ENCODE results near the gene ZNF740.

Gene ZNF740

DNA sequence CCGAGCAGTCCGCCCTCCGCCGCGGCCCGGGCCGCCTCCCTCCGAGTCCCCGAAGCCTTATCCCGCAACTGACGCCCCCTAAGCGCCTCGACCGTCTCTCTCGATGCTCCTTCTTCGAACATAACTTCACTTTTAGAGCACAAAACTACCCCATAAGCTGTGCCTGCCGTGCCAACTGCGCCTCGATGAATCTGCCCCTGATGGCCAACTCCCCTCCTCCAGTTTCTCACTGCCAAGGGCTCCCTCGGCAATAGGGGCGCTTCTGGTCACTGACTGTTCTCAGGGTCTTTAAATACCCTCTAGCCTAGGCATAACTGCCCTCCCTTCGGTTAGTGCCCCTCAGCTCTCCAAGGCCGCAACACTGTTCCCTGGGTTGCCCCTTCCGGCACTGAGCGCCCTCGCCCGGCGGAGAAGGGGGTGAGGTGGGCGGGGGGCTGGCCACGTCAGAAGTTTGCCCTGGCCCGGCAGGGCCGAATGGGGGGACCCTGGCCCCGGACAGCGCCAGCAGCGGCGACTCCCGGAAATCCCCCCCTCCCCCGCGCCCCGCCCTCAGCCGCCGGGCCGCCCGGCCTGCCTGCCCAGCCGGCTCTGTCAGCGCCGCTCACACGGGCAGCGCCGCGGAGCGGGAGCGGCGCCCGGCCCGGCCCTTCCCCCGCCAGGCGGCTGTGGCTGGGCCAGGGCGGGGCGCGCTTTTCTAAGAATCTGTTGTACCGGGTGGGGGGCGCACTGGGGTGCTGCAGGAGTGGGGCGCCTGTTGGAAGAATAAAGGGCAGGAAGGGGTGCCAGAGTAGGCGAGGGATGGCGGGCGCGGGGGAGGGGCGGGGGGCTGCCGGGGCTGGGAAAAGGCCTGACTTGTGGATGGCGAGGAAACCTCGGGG is 40.9 kb downstream of the ZNF740 start:
- Histone ChIP-seq H3K27ac (peak overlapping the region; percentile 99), H3K4me1 (peaks cover 12% of the 10 kb centered on the region), H3K27me3 (ENCODE audit: control insufficient read depth, insufficient read depth, low read length) (no peaks in the 10 kb centered on the region), H3K36me3 (ENCODE audit: control insufficient read depth, insufficient read depth, low read length) (no peaks in the 10 kb centered on the region), H3K9ac (peak overlapping the region; percentile 88), H3K4me3 (ENCODE audit: low read depth, low read length) (peak overlapping the region; percentile 79), H3K79me2 (no peaks in the 10 kb centered on the region), H2AFZ (peak overlapping the region; percentile 90), H3K4me2 (ENCODE audit: low read length) (peak overlapping the region; percentile 100), H3K9me3 (ENCODE audit: control insufficient read depth, low read length) (no peaks in the 10 kb centered on the region)
- peak; percentile 39 for TF ChIP-seq CTCF (IDR thresholded peaks at IDR 0.05)

GRCh38 chr12:53222170-53222721 is 41.7 kb downstream of the ZNF740 start:
- H3K27ac ChIP-seq = no peak overlapping the region
- H3K9ac ChIP-seq = no peak overlapping the region
- no peaks in the 10 kb centered on the region for H3K36me3 ChIP-seq (ENCODE audit: control insufficient read depth, insufficient read depth, low read length)
- H3K79me2 ChIP-seq = no peaks in the 10 kb centered on the region
- peak overlapping the region; percentile 9 for H3K4me3 ChIP-seq (ENCODE audit: low read depth, low read length)
- peak overlapping the region; percentile 90 for H2AFZ ChIP-seq
- H3K27me3 ChIP-seq (ENCODE audit: control insufficient read depth, insufficient read depth, low read length) = no peaks in the 10 kb centered on the region
- peaks cover 12% of the 10 kb centered on the region for H3K4me1 ChIP-seq
- H3K9me3 ChIP-seq (ENCODE audit: control insufficient read depth, low read length) = no peaks in the 10 kb centered on the region
- TF ChIP-seq CTCF (IDR thresholded peaks at IDR 0.05) = no peak
- peak overlapping the region; percentile 45 for H3K4me2 ChIP-seq (ENCODE audit: low read length)

DNA sequence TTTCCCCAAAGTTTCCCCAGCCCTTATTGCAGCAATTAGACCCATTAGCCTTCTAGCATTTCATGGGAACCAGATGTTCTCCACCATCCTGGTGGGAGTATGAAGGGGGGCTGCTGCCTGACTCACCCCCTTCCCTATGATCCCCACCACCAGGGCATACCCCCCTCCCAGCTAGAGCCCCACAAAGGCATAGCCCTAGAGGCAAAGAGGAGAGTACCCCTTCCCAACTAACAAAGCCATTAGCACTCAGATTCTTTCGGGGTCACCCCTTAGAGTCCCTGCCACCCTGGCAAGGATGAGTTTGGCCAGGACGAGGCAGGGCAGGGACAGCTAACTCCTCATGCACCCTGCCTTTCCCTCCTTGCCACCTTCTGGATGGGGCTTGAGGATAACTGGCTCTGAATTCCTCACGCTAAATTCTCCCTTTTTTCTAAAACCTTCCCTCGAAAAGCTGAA is 42.3 kb downstream of the ZNF740 start:
- no peaks in the 10 kb centered on the region for H3K27me3 ChIP-seq (ENCODE audit: control insufficient read depth, insufficient read depth, low read length)
- no peak overlapping the region for H3K27ac ChIP-seq
- H2AFZ ChIP-seq = no peak overlapping the region
- no peak overlapping the region for H3K4me3 ChIP-seq (ENCODE audit: low read depth, low read length)
- H3K79me2 ChIP-seq = no peaks in the 10 kb centered on the region
- H3K36me3 ChIP-seq (ENCODE audit: control insufficient read depth, insufficient read depth, low read length) = no peaks in the 10 kb centered on the region
- H3K4me2 ChIP-seq (ENCODE audit: low read length) = no peak overlapping the region
- peaks cover 12% of the 10 kb centered on the region for H3K4me1 ChIP-seq
- H3K9me3 ChIP-seq (ENCODE audit: control insufficient read depth, low read length) = no peaks in the 10 kb centered on the region
- no peak for TF ChIP-seq CTCF (IDR thresholded peaks at IDR 0.05)
- no peak overlapping the region for H3K9ac ChIP-seq

GRCh38 chr12:53223389-53224060 is 43.0 kb downstream of the ZNF740 start:
- Histone ChIP-seq H3K4me1 (peaks cover 12% of the 10 kb centered on the region), H3K36me3 (ENCODE audit: control insufficient read depth, insufficient read depth, low read length) (no peaks in the 10 kb centered on the region), H3K27ac (no peak overlapping the region), H3K9me3 (ENCODE audit: control insufficient read depth, low read length) (no peaks in the 10 kb centered on the region), H3K4me2 (ENCODE audit: low read length) (no peak overlapping the region), H3K79me2 (no peaks in the 10 kb centered on the region), H3K4me3 (ENCODE audit: low read depth, low read length) (no peak overlapping the region), H3K9ac (no peak overlapping the region), H3K27me3 (ENCODE audit: control insufficient read depth, insufficient read depth, low read length) (no peaks in the 10 kb centered on the region), H2AFZ (peak overlapping the region; percentile 47)
- no peak for TF ChIP-seq CTCF (IDR thresholded peaks at IDR 0.05)
